GM04503 (cell line): Measurements from ENCODE around the gene KANSL1.
"Not testable (repeated sequence)": the region's sequence is repeated elsewhere in the genome, so short reads cannot be mapped to it uniquely, and the experiment has no call there.

ENCODE experiments used
- DNase-seq: peaks from one replicate; pipeline ENCODE4 v3.0.0-alpha.2; 2012; ENCODE audit warnings: low read depth

KANSL1 gene

GRCh38 chr17:46117117-46117516 is 76.1 kb downstream of the KANSL1 start:
- DNase-seq, result no peak

- no peak for DNase-seq
Observed at GRCh38 chr17:46115699-46116098, 77.5 kb downstream of the KANSL1 start.

GRCh38 chr17:46111236-46111635 is 82.0 kb downstream of the KANSL1 start:
- not testable (repeated sequence) for DNase-seq

- no peak for DNase-seq
Observed at GRCh38 chr17:46110219-46110618, 83.0 kb downstream of the KANSL1 start.

GRCh38 chr17:46109603-46110189 is 83.5 kb downstream of the KANSL1 start:
- DNase-seq, result no peak

GRCh38 chr17:46108550-46109110 is 84.6 kb downstream of the KANSL1 start:
- no peak for DNase-seq

- DNase-seq, result no peak
Observed at GRCh38 chr17:46108120-46108519, 85.1 kb downstream of the KANSL1 start.

GRCh38 chr17:46106966-46107644 is 86.1 kb downstream of the KANSL1 start:
- no peak for DNase-seq

GRCh38 chr17:46102806-46103205 is 90.4 kb downstream of the KANSL1 start:
- DNase-seq, result not testable (repeated sequence)

- not testable (repeated sequence) for DNase-seq
Observed at GRCh38 chr17:46101785-46102617, 91.2 kb downstream of the KANSL1 start.

GRCh38 chr17:46100590-46100989 is 92.6 kb downstream of the KANSL1 start:
- DNase-seq, result no peak

GRCh38 chr17:46099865-46100264 is 93.4 kb downstream of the KANSL1 start:
- no peak for DNase-seq

- no peak for DNase-seq
Observed at GRCh38 chr17:46097497-46097896, 95.7 kb downstream of the KANSL1 start.

GRCh38 chr17:46092991-46093390 is 100.2 kb downstream of the KANSL1 start:
- DNase-seq, result no peak

GRCh38 chr17:46090871-46091270 is 102.4 kb downstream of the KANSL1 start:
- DNase-seq, result no peak

- no peak for DNase-seq
Observed at GRCh38 chr17:46089389-46089965, 103.8 kb downstream of the KANSL1 start.

GRCh38 chr17:46088595-46088994 is 104.6 kb downstream of the KANSL1 start:
- no peak for DNase-seq

GRCh38 chr17:46087871-46088270 is 105.4 kb downstream of the KANSL1 start:
- DNase-seq, result not testable (repeated sequence)

GRCh38 chr17:46086821-46087220 is 106.4 kb downstream of the KANSL1 start:
- DNase-seq, result no peak

- no peak for DNase-seq
Observed at GRCh38 chr17:46085522-46085921, 107.7 kb downstream of the KANSL1 start.

- no peak for DNase-seq
Observed at GRCh38 chr17:46082257-46082656, 111.0 kb downstream of the KANSL1 start.

GRCh38 chr17:46081018-46081320 is 112.3 kb downstream of the KANSL1 start:
- no peak for DNase-seq
